Liver (tissue), 9 donors: ENCODE measurements around the gene DSCAML1. TPM values are rescaled to one million over a fixed set of nuclear protein-coding genes. Genes with fewer than 3 reads are reported as not detected.
A peak's percentile ranks its signal among the peaks of the same experiment; 100 is the strongest.

Experiments used
- DNase-seq: peaks from one replicate; pipeline ENCODE4 v3.0.0-alpha.2; 2017; ENCODE audit warnings: low spot score
- H3K27ac ChIP-seq, 2 donors: one replicate each; pipeline ENCODE4 v1.7.0; 2013; ENCODE audit warnings: inconsistent platforms in 2 of 2, low read length in 2 of 2, control low read depth in 1 of 2, low read depth in 1 of 2, mild to moderate bottlenecking in 1 of 2
- H3K27me3 ChIP-seq, 4 donors: one replicate each; pipeline versions ENCODE4 v1.6.1 to v1.7.0; 2013; ENCODE audit warnings: low read length in 3 of 4, inconsistent platforms in 1 of 4, mild to moderate bottlenecking in 1 of 4, moderate library complexity in 1 of 4; ENCODE audit not compliant: control insufficient read depth in 4 of 4, insufficient read depth in 4 of 4
- H3K36me3 ChIP-seq, 4 donors: one replicate each; pipeline versions ENCODE4 v1.6.1 to v1.7.0; 2013; ENCODE audit warnings: low read length in 3 of 4, mild to moderate bottlenecking in 3 of 4, low read depth in 1 of 4, moderate library complexity in 1 of 4; ENCODE audit not compliant: control insufficient read depth in 4 of 4, insufficient read depth in 3 of 4
- H3K4me1 ChIP-seq, 4 donors: one replicate each; pipeline versions ENCODE4 v1.6.1 to v1.7.0; 2013; ENCODE audit warnings: low read length in 3 of 4, mild to moderate bottlenecking in 3 of 4, moderate library complexity in 1 of 4; ENCODE audit not compliant: control insufficient read depth in 4 of 4, insufficient read depth in 4 of 4
- H3K4me3 ChIP-seq, 3 donors: one replicate each; pipeline versions ENCODE4 v1.6.1 to v1.7.0; 2013; ENCODE audit warnings: low read length in 3 of 3, control low read depth in 1 of 3, low read depth in 1 of 3, mild to moderate bottlenecking in 1 of 3
- H3K9ac ChIP-seq, 2 donors: one replicate each; pipeline ENCODE4 v1.7.0; 2013; ENCODE audit warnings: low read length in 2 of 2, mild to moderate bottlenecking in 2 of 2, moderate library complexity in 2 of 2, control low read depth in 1 of 2, low read depth in 1 of 2
- H3K9me3 ChIP-seq, 4 donors: one replicate each; pipeline versions ENCODE4 v1.6.1 to v1.7.0; 2013; ENCODE audit warnings: low read length in 3 of 4; ENCODE audit not compliant: control insufficient read depth in 4 of 4
- EGR1 ChIP-seq, 2 donors: IDR thresholded peaks; 2 replicates each; pipeline ENCODE4 v1.6.1; 2016 to 2018; ENCODE audit warnings: antibody characterized with exemption in 2 of 2, low read depth in 2 of 2
- FOXA1 ChIP-seq: IDR thresholded peaks from 2 replicates; pipeline ENCODE4 v1.6.1; 2016; ENCODE audit warnings: antibody characterized with exemption
- FOXA2 ChIP-seq: IDR thresholded peaks from 2 replicates; pipeline ENCODE4 v1.6.1; 2016; ENCODE audit warnings: antibody characterized with exemption
- GABPA ChIP-seq, 2 donors: IDR thresholded peaks in 1 of 2; conservative IDR thresholded peaks in 1 of 2; 2 replicates each; pipeline ENCODE4 v1.6.1; 2016; ENCODE audit warnings: antibody characterized with exemption in 2 of 2, mild to moderate bottlenecking in 1 of 2, moderate library complexity in 1 of 2
- HNF4A ChIP-seq, 2 donors: conservative IDR thresholded peaks; 2 replicates each; pipeline ENCODE4 v1.6.1; 2016; ENCODE audit warnings: antibody characterized with exemption in 2 of 2, mild to moderate bottlenecking in 2 of 2
- HNF4G ChIP-seq: IDR thresholded peaks from 2 replicates; pipeline ENCODE4 v1.6.1; 2016; ENCODE audit warnings: antibody characterized with exemption
- JUND ChIP-seq, 2 donors: IDR thresholded peaks; 2 replicates each; pipeline ENCODE4 v1.6.1; 2016; ENCODE audit warnings: antibody characterized with exemption in 2 of 2
- NR2F2 ChIP-seq: IDR thresholded peaks from 2 replicates; pipeline ENCODE4 v1.6.1; 2016; ENCODE audit warnings: antibody characterized with exemption
- RAD21 ChIP-seq, 2 donors: IDR thresholded peaks; 2 replicates each; pipeline ENCODE4 v1.6.1; 2016; ENCODE audit warnings: antibody characterized with exemption in 2 of 2, mild to moderate bottlenecking in 2 of 2
- SP1 ChIP-seq: IDR thresholded peaks from 2 replicates; pipeline ENCODE4 v1.6.1; 2018; ENCODE audit warnings: antibody characterized with exemption, mild to moderate bottlenecking
- TAF1 ChIP-seq: conservative IDR thresholded peaks from 2 replicates; pipeline ENCODE4 v1.6.1; 2016; ENCODE audit warnings: antibody characterized with exemption, mild to moderate bottlenecking
- YY1 ChIP-seq: IDR thresholded peaks from 2 replicates; pipeline ENCODE4 v1.6.1; 2016; ENCODE audit warnings: antibody characterized with exemption, mild to moderate bottlenecking
- ZBTB33 ChIP-seq: IDR thresholded peaks from 2 replicates; pipeline ENCODE4 v1.6.1; 2016; ENCODE audit warnings: antibody characterized with exemption
- WGBS: extraction: QIAGEN DNeasy Blood & Tissue Kit; methylation state at CpG from one replicate; pipeline ENCODE4 v1.1.7; 2013; 5-methylcytosine and 5-hydroxymethylcytosine counted together
- polyA plus RNA-seq, 2 donors: library from polyadenylated mRNA; stranded (reverse) in 1 of 2; unstranded in 1 of 2; fragments of 200-250 nt in 1 of 2; fragments of >200 nt in 1 of 2; fragmentation: Nextera tagmentation in 1 of 2; extraction: Ambion mirVana in 1 of 2; gene quantifications; one replicate each; pipeline versions ENCODE4 v1.2.1 to v1.2.3, GENCODE V29; 2013 to 2015
- total RNA-seq, 2 donors: library from RNA; depleted of rRNA; stranded (reverse); fragments of >200 nt; gene quantifications; one replicate each; pipeline ENCODE4 v1.2.3, GENCODE V29; 2014
- TF ChIP-seq, protein P1 (sequence below): fragments of 150-350 bp; IDR thresholded peaks from 2 replicates; pipeline ENCODE4 v1.5.1; 2017; ENCODE audit warnings: improper control_type of control experiment, low read depth, low read length; ENCODE audit not compliant: missing input control
- TF ChIP-seq, protein P2 (sequence below): IDR thresholded peaks from 2 replicates; pipeline ENCODE4 v1.6.1; 2016; ENCODE audit warnings: antibody characterized with exemption
- TF ChIP-seq, protein P3 (sequence below): IDR thresholded peaks from 2 replicates; pipeline ENCODE4 v1.6.1; 2016; ENCODE audit warnings: antibody characterized with exemption, mild to moderate bottlenecking
- donor health status: healthy.
- donor health status: healthy.
- donor health status: healthy.
- donor health status: healthy.
- donor health status: healthy.

The DSCAML1 gene
- total and polyA plus RNA-seq, 4 donors = 0.07 to 0.42 (median 0.20) TPM

DNA sequence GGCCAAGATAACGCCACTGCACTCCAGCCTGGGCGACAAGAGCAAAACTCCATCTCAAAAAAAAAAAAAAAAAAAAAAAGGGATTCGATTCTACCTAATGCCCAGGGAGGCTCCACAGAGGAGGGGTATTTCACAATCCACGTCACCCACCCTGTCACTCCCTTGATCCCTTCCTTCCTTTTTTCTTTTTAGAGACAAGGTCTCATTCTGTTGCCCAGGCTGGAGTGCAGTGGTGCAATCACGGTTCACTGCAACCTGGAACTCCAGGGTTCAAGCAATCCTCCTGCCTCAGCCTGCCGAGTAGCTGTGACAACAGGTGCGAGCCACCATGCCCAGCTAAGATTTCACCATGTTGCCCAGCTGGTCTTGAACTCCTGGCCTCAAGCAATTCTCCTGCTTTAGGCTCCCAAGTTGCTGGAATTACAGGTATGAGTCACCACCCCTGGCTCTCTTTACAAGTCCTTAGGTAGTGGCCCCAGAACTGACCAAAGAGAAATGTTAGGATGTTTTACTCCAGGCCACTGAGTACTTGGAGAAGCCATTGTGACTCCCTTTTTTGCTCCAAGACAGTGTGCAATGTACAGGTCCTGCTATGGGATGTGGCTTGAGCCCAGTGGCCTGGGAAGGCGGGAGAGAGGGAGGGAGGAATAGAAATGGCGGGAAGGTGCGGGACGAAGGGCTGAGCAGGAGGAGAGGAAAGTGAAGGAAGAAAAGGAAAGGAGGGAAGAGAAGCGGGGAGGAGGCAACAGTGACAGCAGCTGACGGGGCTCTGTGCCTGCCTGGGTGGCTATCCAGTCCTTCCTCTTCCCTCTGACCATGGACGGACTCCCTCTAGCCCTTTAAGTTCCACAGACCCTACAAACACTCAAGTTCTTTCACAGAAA is 39.3 kb upstream of the DSCAML1 start:
- Histone ChIP-seq H3K36me3 (no peaks in the 10 kb centered on the region), H3K27ac (no peak overlapping the region), H3K27me3 (no peaks in the 10 kb centered on the region), H3K4me1 (no peaks in the 10 kb centered on the region), H3K9me3 (no peaks in the 10 kb centered on the region), H3K4me3 (no peak overlapping the region), H3K9ac (no peak overlapping the region)
- DNase-seq = peak; percentile 31
- whole genome bisulfite sequencing = 85% methylated on average over 14 of the region's 14 CpGs
- TF ChIP-seq ZBTB33 (no peak), TAF1 (no peak), SP1 (no peak), EGR1 (IDR thresholded peaks at IDR 0.05; ENCODE audit: low read depth in 2 of 2) (no peak), GABPA (IDR thresholded peaks at IDR 0.05 in 1 of 2, conservative IDR thresholded peaks at IDR 0.05 in 1 of 2) (no peak), HNF4A (conservative IDR thresholded peaks at IDR 0.05) (no peak), YY1 (no peak), FOXA2 (no peak), FOXA1 (no peak)
- TF ChIP-seq, protein P1, sequence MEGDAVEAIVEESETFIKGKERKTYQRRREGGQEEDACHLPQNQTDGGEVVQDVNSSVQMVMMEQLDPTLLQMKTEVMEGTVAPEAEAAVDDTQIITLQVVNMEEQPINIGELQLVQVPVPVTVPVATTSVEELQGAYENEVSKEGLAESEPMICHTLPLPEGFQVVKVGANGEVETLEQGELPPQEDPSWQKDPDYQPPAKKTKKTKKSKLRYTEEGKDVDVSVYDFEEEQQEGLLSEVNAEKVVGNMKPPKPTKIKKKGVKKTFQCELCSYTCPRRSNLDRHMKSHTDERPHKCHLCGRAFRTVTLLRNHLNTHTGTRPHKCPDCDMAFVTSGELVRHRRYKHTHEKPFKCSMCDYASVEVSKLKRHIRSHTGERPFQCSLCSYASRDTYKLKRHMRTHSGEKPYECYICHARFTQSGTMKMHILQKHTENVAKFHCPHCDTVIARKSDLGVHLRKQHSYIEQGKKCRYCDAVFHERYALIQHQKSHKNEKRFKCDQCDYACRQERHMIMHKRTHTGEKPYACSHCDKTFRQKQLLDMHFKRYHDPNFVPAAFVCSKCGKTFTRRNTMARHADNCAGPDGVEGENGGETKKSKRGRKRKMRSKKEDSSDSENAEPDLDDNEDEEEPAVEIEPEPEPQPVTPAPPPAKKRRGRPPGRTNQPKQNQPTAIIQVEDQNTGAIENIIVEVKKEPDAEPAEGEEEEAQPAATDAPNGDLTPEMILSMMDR = no peak
- TF ChIP-seq, protein P2, sequence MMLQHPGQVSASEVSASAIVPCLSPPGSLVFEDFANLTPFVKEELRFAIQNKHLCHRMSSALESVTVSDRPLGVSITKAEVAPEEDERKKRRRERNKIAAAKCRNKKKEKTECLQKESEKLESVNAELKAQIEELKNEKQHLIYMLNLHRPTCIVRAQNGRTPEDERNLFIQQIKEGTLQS = no peak

GRCh38 chr11:117835576-117835975 is 38.6 kb upstream of the DSCAML1 start:
- no peak overlapping the region for H3K4me3 ChIP-seq
- TF ChIP-seq, protein P3, sequence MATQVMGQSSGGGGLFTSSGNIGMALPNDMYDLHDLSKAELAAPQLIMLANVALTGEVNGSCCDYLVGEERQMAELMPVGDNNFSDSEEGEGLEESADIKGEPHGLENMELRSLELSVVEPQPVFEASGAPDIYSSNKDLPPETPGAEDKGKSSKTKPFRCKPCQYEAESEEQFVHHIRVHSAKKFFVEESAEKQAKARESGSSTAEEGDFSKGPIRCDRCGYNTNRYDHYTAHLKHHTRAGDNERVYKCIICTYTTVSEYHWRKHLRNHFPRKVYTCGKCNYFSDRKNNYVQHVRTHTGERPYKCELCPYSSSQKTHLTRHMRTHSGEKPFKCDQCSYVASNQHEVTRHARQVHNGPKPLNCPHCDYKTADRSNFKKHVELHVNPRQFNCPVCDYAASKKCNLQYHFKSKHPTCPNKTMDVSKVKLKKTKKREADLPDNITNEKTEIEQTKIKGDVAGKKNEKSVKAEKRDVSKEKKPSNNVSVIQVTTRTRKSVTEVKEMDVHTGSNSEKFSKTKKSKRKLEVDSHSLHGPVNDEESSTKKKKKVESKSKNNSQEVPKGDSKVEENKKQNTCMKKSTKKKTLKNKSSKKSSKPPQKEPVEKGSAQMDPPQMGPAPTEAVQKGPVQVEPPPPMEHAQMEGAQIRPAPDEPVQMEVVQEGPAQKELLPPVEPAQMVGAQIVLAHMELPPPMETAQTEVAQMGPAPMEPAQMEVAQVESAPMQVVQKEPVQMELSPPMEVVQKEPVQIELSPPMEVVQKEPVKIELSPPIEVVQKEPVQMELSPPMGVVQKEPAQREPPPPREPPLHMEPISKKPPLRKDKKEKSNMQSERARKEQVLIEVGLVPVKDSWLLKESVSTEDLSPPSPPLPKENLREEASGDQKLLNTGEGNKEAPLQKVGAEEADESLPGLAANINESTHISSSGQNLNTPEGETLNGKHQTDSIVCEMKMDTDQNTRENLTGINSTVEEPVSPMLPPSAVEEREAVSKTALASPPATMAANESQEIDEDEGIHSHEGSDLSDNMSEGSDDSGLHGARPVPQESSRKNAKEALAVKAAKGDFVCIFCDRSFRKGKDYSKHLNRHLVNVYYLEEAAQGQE = no peak
- TF ChIP-seq RAD21 (IDR thresholded peaks at IDR 0.05) = no peak
- no peak for TF ChIP-seq EGR1 (IDR thresholded peaks at IDR 0.05; ENCODE audit: low read depth in 2 of 2)
- TF ChIP-seq JUND (IDR thresholded peaks at IDR 0.05) = no peak
- TF ChIP-seq, protein P2 = no peak
- no peak for TF ChIP-seq SP1
- no peak for TF ChIP-seq GABPA (IDR thresholded peaks at IDR 0.05 in 1 of 2, conservative IDR thresholded peaks at IDR 0.05 in 1 of 2)
- TF ChIP-seq FOXA2 = no peak
- TF ChIP-seq FOXA1 = no peak
- no peak for TF ChIP-seq HNF4A (conservative IDR thresholded peaks at IDR 0.05)
- no peak for TF ChIP-seq HNF4G
- TF ChIP-seq, protein P1 = no peak
- TF ChIP-seq NR2F2 = no peak
- TF ChIP-seq TAF1 = no peak
- no peak overlapping the region for H3K9ac ChIP-seq
- H3K4me1 ChIP-seq = no peaks in the 10 kb centered on the region
- DNase-seq = no peak
- H3K9me3 ChIP-seq = no peaks in the 10 kb centered on the region
- H3K27ac ChIP-seq = no peak overlapping the region
- no peaks in the 10 kb centered on the region for H3K27me3 ChIP-seq
- H3K36me3 ChIP-seq = no peaks in the 10 kb centered on the region
- 93% methylated on average over 8 of the region's 8 CpGs for WGBS
